GM12891 (cell line): ENCODE data around the gene SPTBN5.

Source experiments
- POLR2A ChIP-seq: IDR thresholded peaks from 2 replicates; pipeline ENCODE4 v1.6.1; 2011; ENCODE audit warnings: low read depth, low read length, control low read depth
- TAF1 ChIP-seq: IDR thresholded peaks from 2 replicates; pipeline ENCODE4 v1.6.1; 2011; ENCODE audit warnings: low read depth, low read length, control low read depth

- TF ChIP-seq TAF1 (no peak), POLR2A (no peak)
Observed at GRCh38 chr15:41853831-41854230, 40.0 kb downstream of the SPTBN5 start.
